C4-2B (cell line): ENCODE measurements around the gene TIMM44.

Experiments
- H3K27ac ChIP-seq: fragments of 450-650 bp; 2 replicates; pipeline ENCODE4 v1.5.1; 2017
- CTCF ChIP-seq: fragments of 450-650 bp; conservative IDR thresholded peaks from 2 replicates; pipeline ENCODE4 v1.5.1; 2017; ENCODE audit warnings: mild to moderate bottlenecking
- ZFX ChIP-seq: fragments of 450-650 bp; IDR thresholded peaks from 2 replicates; pipeline ENCODE4 v1.6.1; 2017

The TIMM44 gene

GRCh38 chr19:7923295-7924191, 19.9 kb downstream of the TIMM44 start:
- no peak for TF ChIP-seq ZFX
- TF ChIP-seq CTCF: no peak
- H3K27ac ChIP-seq: no peak overlapping the region

- no peak for TF ChIP-seq CTCF
- TF ChIP-seq ZFX: no peak
- H3K27ac ChIP-seq: no peak overlapping the region; the same call in 1 of the 2 replicates
Observed at GRCh38 chr19:7922836-7923195, 20.6 kb downstream of the TIMM44 start.

GRCh38 chr19:7921967-7922835, 21.3 kb downstream of the TIMM44 start:
- H3K27ac ChIP-seq: peak overlapping the region; percentile 83
- TF ChIP-seq ZFX: no peak
- TF ChIP-seq CTCF: no peak

GRCh38 chr19:7921302-7921966, 22.0 kb downstream of the TIMM44 start:
- TF ChIP-seq CTCF: no peak
- TF ChIP-seq ZFX: no peak
- H3K27ac ChIP-seq: peak overlapping the region; percentile 83

GRCh38 chr19:7920519-7921301, 22.8 kb downstream of the TIMM44 start:
- TF ChIP-seq CTCF (no peak), ZFX (peak; percentile 37; the same call in 1 of the 2 replicates)
- H3K27ac ChIP-seq: peak overlapping the region; percentile 83

- peak within 1 kb of the TSS; percentile 83 for H3K27ac ChIP-seq
- no peak for TF ChIP-seq ZFX
- no peak for TF ChIP-seq CTCF
Observed at GRCh38 chr19:7919610-7920518, 23.6 kb downstream of the TIMM44 start, which contains the start of gene SNAPC2. Gene SNAPC2 (plus strand): TSS chr19:7920338. CDS start chr19:7920367, 29 bp downstream.
